H1 (cell line): Measurements from ENCODE around the gene PLEKHG4. TPM values are rescaled to one million over a fixed set of nuclear protein-coding genes. Genes with fewer than 3 reads are reported as not detected.
A peak's percentile ranks its signal among the peaks of the same experiment; 100 is the strongest.

Source experiments
- CBX5 ChIP-seq: fragments of 300-800, 300-1000 bp; sonication (generic); IDR thresholded peaks from 2 replicates; pipeline ENCODE4 v1.7.1; 2016; ENCODE audit warnings: antibody characterized with exemption, low read length, low read depth
- CTCF ChIP-seq, 3 experiments: IDR thresholded peaks; 1 replicate in 2 of 3; 2 replicates in 1 of 3; pipeline versions ENCODE4 v1.5.1 to v1.6.1; 2011; ENCODE audit warnings: low read length in 3 of 3, mild to moderate bottlenecking in 3 of 3, inconsistent platforms in 2 of 3, low read depth in 1 of 3, moderate library complexity in 1 of 3; ENCODE audit not compliant: insufficient read depth in 1 of 3; ENCODE audit errors: control extremely low read depth in 1 of 3
- EZH2 ChIP-seq: fragments of 200-600 bp; sonication (generic); IDR thresholded peaks from 2 replicates; pipeline ENCODE4 v1.7.1; 2012; ENCODE audit warnings: low read depth, mild to moderate bottlenecking, moderate library complexity, low read length, inconsistent platforms; ENCODE audit not compliant: severe bottlenecking
- JUND ChIP-seq: IDR thresholded peaks from 2 replicates; pipeline ENCODE4 v1.6.1; 2011; ENCODE audit warnings: mild to moderate bottlenecking, improper control_type of control experiment, low read length
- TBP ChIP-seq: IDR thresholded peaks from 2 replicates; pipeline ENCODE4 v1.6.1; 2011; ENCODE audit warnings: low read depth, low read length, improper control_type of control experiment
- polyA plus RNA-seq, 7 experiments: library from polyadenylated mRNA; depleted of rRNA in 3 of 7; stranded (reverse) in 5 of 7; unstranded in 2 of 7; fragments of >200 nt in 5 of 7; fragments of 200-250 nt in 2 of 7; gene quantifications; 1 replicate in 5 of 7; 2 replicates in 1 of 7; 4 replicates in 1 of 7; pipeline versions ENCODE4 v1.2.1 to v1.2.3, GENCODE V29; 2011 to 2013; ENCODE audit warnings: missing spikeins in 2 of 7, mixed read lengths in 2 of 7
- total RNA-seq: library from RNA; stranded (reverse); fragmentation: NEBNext Ultra II Directional; extraction: Animal tissue kit (Norgen Biotek cat#: 25700); gene quantifications from 2 replicates; pipeline ENCODE4 v1.2.1, GENCODE V29; 2021

Gene PLEKHG4
- total and polyA plus RNA-seq, 2 of the 8 experiments (the other 6 are each of a cell fraction or from before 2014, with no cell fraction given) = 7.7 to 11.1 TPM

- TF ChIP-seq CTCF (IDR thresholded peaks at IDR 0.05; ENCODE audit: control extremely low read depth in 1 of 3, insufficient read depth in 1 of 3, low read depth in 1 of 3, low read length in 3 of 3) (no peak), JUND (no peak), TBP (0 out of 2 replicates have a peak, but pooled peaks have one; percentile 17), CBX5 (no peak), EZH2 (no peak)
Measured at GRCh38 chr16:67236563-67237395, 42.6 kb upstream of the PLEKHG4 start (continued).
